HCT116 (cell line): Measurements from ENCODE around the gene FNBP1L. TPM values are rescaled to one million over a fixed set of nuclear protein-coding genes. Genes with fewer than 3 reads are reported as not detected.

Source experiments
- ATAC-seq: fragments of 200-7000 bp; cut with Tn5 transposase; 2 replicates; pipeline ENCODE4 v1.9.1; 2020; ENCODE audit warnings: mild to moderate bottlenecking, moderate library complexity
- BruUV-seq: library from RNA; stranded (reverse); fragments of 400-500 nt; replicated peaks from 2 replicates; lab custom pipeline; 2021; lab: Mats Ljungman, UMichigan
- CTCF ChIA-PET: fragments of 300-600 bp; sonication (Branson Sonifier 250); formaldehyde crosslinking; loops from one replicate; lab custom pipeline; 2021; ENCODE audit warnings: antibody characterized with exemption; lab: Charles Lee
- POLR2A ChIA-PET: fragments of 300-600, 350-600 bp; sonication (Branson Sonifier 250); formaldehyde crosslinking; loops from one replicate; lab custom pipeline; 2021; ENCODE audit warnings: antibody characterized with exemption; lab: Charles Lee
- RAD21 ChIA-PET, 2 experiments: fragments of 300-600 bp; sonication (Branson Sonifier 250); formaldehyde crosslinking; loops; one replicate each; lab custom pipeline; 2023; ENCODE audit warnings: low total read pairs in 2 of 2; ENCODE audit not compliant: uncharacterized antibody in 2 of 2, unreplicated experiment in 2 of 2, low non-redundant PET in 1 of 2; lab: Charles Lee
- DNase-seq: peaks from one replicate; pipeline ENCODE4 v3.0.0-alpha.2; 2010; ENCODE audit warnings: low read depth, low spot score
- H2AFZ ChIP-seq: fragments of 200-600 bp; shearing (Covaris generic), sonication (generic); 2 replicates; pipeline ENCODE4 v1.6.1; 2017; ENCODE audit warnings: low read depth, mixed run types, mixed read lengths, antibody characterized with exemption, low read length; ENCODE audit not compliant: poor library complexity, severe bottlenecking
- H3K27ac ChIP-seq: 2 replicates; pipeline ENCODE4 v1.5.1; 2012; ENCODE audit warnings: low read depth, low read length
- H3K27me3 ChIP-seq: fragments of 200-600 bp; sonication (generic); 2 replicates; pipeline ENCODE4 v1.6.1; 2016; ENCODE audit warnings: mixed run types, low read length, mixed read lengths; ENCODE audit not compliant: insufficient read depth
- H3K36me3 ChIP-seq, 2 experiments: fragments of 200-500 bp in 1 of 2; fragments of 200-600 bp in 1 of 2; sonication (Bioruptor generic) in 1 of 2; sonication (generic) in 1 of 2; 2 replicates each; pipeline versions ENCODE4 v1.5.1 to v1.6.1; 2014 to 2016; ENCODE audit warnings: low read length in 2 of 2, inconsistent platforms in 1 of 2, mixed read lengths in 1 of 2, mixed run types in 1 of 2; ENCODE audit not compliant: insufficient read depth in 2 of 2, control insufficient read depth in 1 of 2
- H3K4me1 ChIP-seq, 2 experiments: fragments of 200-600 bp in 1 of 2; sonication (generic) in 1 of 2; 2 replicates each; pipeline versions ENCODE4 v1.5.1 to v1.6.1; 2012 to 2017; ENCODE audit warnings: low read length in 2 of 2, inconsistent platforms in 1 of 2, mild to moderate bottlenecking in 1 of 2, mixed read lengths in 1 of 2, mixed run types in 1 of 2, moderate library complexity in 1 of 2; ENCODE audit not compliant: insufficient read depth in 2 of 2, control insufficient read depth in 1 of 2
- H3K4me2 ChIP-seq: fragments of 200-600 bp; sonication (generic); 2 replicates; pipeline ENCODE4 v1.6.1; 2017; ENCODE audit warnings: mixed run types, low read length, mixed read lengths
- H3K4me3 ChIP-seq, 2 experiments: fragments of 200-600 bp in 1 of 2; sonication (generic) in 1 of 2; replicated peaks in 1 of 2; 2 replicates each; pipeline ENCODE4 v1.5.1; 2011 to 2016; ENCODE audit warnings: low read length in 2 of 2, control low read depth in 1 of 2, low read depth in 1 of 2, mild to moderate bottlenecking in 1 of 2, mixed read lengths in 1 of 2, mixed run types in 1 of 2
- H3K79me2 ChIP-seq: fragments of 200-600 bp; sonication (generic); 2 replicates; pipeline ENCODE4 v1.6.1; 2017; ENCODE audit warnings: mild to moderate bottlenecking, mixed run types, low read length, moderate library complexity, mixed read lengths; ENCODE audit not compliant: insufficient read depth
- H3K9ac ChIP-seq: fragments of 200-600 bp; sonication (generic); 2 replicates; pipeline ENCODE4 v1.6.1; 2016; ENCODE audit warnings: low read length, mixed read lengths
- H3K9me2 ChIP-seq: fragments of 200-600 bp; sonication (generic), shearing (Covaris generic); 2 replicates; pipeline ENCODE4 v1.6.1; 2017; ENCODE audit warnings: mixed run types, mild to moderate bottlenecking, moderate library complexity; ENCODE audit not compliant: insufficient read depth
- H3K9me3 ChIP-seq, 2 experiments: fragments of 200-500 bp in 1 of 2; fragments of 200-600 bp in 1 of 2; sonication (Bioruptor generic) in 1 of 2; sonication (generic) in 1 of 2; 2 replicates each; pipeline ENCODE4 v1.6.1; 2014 to 2017; ENCODE audit warnings: low read length in 2 of 2, mixed read lengths in 2 of 2, inconsistent platforms in 1 of 2, low read depth in 1 of 2, mild to moderate bottlenecking in 1 of 2, mixed run types in 1 of 2, moderate library complexity in 1 of 2; ENCODE audit not compliant: control insufficient read depth in 1 of 2, insufficient read depth in 1 of 2
- H4K20me1 ChIP-seq: fragments of 200-600 bp; sonication (generic), shearing (Covaris generic); 2 replicates; pipeline ENCODE4 v1.6.1; 2017; ENCODE audit warnings: mixed run types, mild to moderate bottlenecking, moderate library complexity; ENCODE audit not compliant: insufficient read depth
- ATF3 ChIP-seq: IDR thresholded peaks from 2 replicates; pipeline ENCODE4 v1.6.1; 2012
- CBX3 ChIP-seq: IDR thresholded peaks from 2 replicates; pipeline ENCODE4 v1.6.1; 2012; ENCODE audit warnings: low read depth
- CEBPB ChIP-seq: IDR thresholded peaks from 2 replicates; pipeline ENCODE4 v1.6.1; 2012; ENCODE audit warnings: low read depth
- EGR1 ChIP-seq: IDR thresholded peaks from 2 replicates; pipeline ENCODE4 v1.6.1; 2012; ENCODE audit warnings: low read depth
- ELF1 ChIP-seq: IDR thresholded peaks from 2 replicates; pipeline ENCODE4 v1.6.1; 2012; ENCODE audit warnings: low read depth, borderline replicate concordance
- EZH2 ChIP-seq: fragments of 200-600 bp; sonication (generic); IDR thresholded peaks from 2 replicates; pipeline ENCODE4 v1.6.1; 2017; ENCODE audit warnings: antibody characterized with exemption, mixed run types
- EZH2phosphoT487 ChIP-seq: fragments of 200-600 bp; IDR thresholded peaks from 2 replicates; pipeline ENCODE4 v1.6.1; 2018; ENCODE audit warnings: antibody characterized with exemption, borderline replicate concordance
- JUND ChIP-seq: IDR thresholded peaks from 2 replicates; pipeline ENCODE4 v1.6.1; 2012
- POLR2A ChIP-seq: IDR thresholded peaks from 2 replicates; pipeline ENCODE4 v1.7.0; 2011; ENCODE audit warnings: borderline replicate concordance; ENCODE audit not compliant: insufficient read depth, insufficient read length; ENCODE audit errors: extremely low read depth
- POLR2AphosphoS5 ChIP-seq: IDR thresholded peaks from 2 replicates; pipeline ENCODE4 v1.6.1; 2011; ENCODE audit warnings: mild to moderate bottlenecking, low read depth, low read length, moderate library complexity
- SRF ChIP-seq: IDR thresholded peaks from 2 replicates; pipeline ENCODE4 v1.6.1; 2012; ENCODE audit warnings: low read depth
- TCF7L2 ChIP-seq: IDR thresholded peaks from 2 replicates; pipeline ENCODE4 v1.7.0; 2011; ENCODE audit warnings: borderline replicate concordance, inconsistent platforms; ENCODE audit not compliant: insufficient read depth, insufficient read length; ENCODE audit errors: extremely low read depth
- YY1 ChIP-seq: IDR thresholded peaks from 2 replicates; pipeline ENCODE4 v1.6.1; 2011; ENCODE audit warnings: low read length, low read depth, moderate library complexity, mild to moderate bottlenecking; ENCODE audit not compliant: insufficient replicate concordance; ENCODE audit errors: extremely low read depth
- ZBTB33 ChIP-seq: IDR thresholded peaks from 2 replicates; pipeline ENCODE4 v1.6.1; 2011; ENCODE audit warnings: mild to moderate bottlenecking, low read length, moderate library complexity; ENCODE audit not compliant: insufficient replicate concordance; ENCODE audit errors: extremely low read depth
- ZFX ChIP-seq: fragments of 450-650 bp; IDR thresholded peaks from 2 replicates; pipeline ENCODE4 v1.6.1; 2017
- ZNF274 ChIP-seq: fragments of 200-500 bp; sonication (Bioruptor generic); IDR thresholded peaks from 2 replicates; pipeline ENCODE4 v1.6.1; 2014; ENCODE audit warnings: mild to moderate bottlenecking, low read depth, low read length, inconsistent platforms
- intact Hi-C: fragments of 100-400 bp; cut with micrococcal nuclease; formaldehyde crosslinking; loops from 2 replicates; pipeline ENCODE4 v1.10.0; 2022
- total RNA-seq: library from RNA; stranded (reverse); gene quantifications from one replicate; pipeline ENCODE4 v1.2.1, GENCODE V29; 2021; ENCODE audit not compliant: unreplicated experiment
- TF ChIP-seq, protein P1 (sequence below): IDR thresholded peaks from 2 replicates; pipeline ENCODE4 v1.6.1; 2012

The FNBP1L gene
- total RNA-seq, 1 experiment from 2014 or later = 26.1 TPM

GRCh38 chr1:93488207-93488606 is 40.3 kb downstream of the FNBP1L start:
- ATAC-seq (no peak), DNase-seq (no peak)
- RAD21 ChIA-PET = no interaction called here
- no peaks in the 10 kb centered on the region for H3K4me1 ChIP-seq
- POLR2A ChIA-PET = no interaction called here
- no peaks in the 10 kb centered on the region for H3K9me2 ChIP-seq
- H4K20me1 ChIP-seq = peaks cover 5% of the 10 kb centered on the region; the same call in 1 of the 2 replicates
- no peaks in the 10 kb centered on the region for H3K36me3 ChIP-seq
- no peak overlapping the region for H3K4me3 ChIP-seq
- intact Hi-C loops = no loop called here
- peaks cover 17% of the 10 kb centered on the region for H3K79me2 ChIP-seq
- H3K9ac ChIP-seq = no peak overlapping the region
- no peak overlapping the region for H3K4me2 ChIP-seq
- CTCF ChIA-PET = no interaction called here
- no peak overlapping the region for H2AFZ ChIP-seq
- no peaks in the 10 kb centered on the region for H3K9me3 ChIP-seq
- no peak for TF ChIP-seq ZFX
- TF ChIP-seq TCF7L2 = no peak
- no peak for TF ChIP-seq EGR1
- TF ChIP-seq CEBPB = no peak
- no peak for TF ChIP-seq EZH2
- TF ChIP-seq CBX3 = no peak
- no TSS peak for BruUV-seq
- H3K27ac ChIP-seq = no peak overlapping the region
- H3K27me3 ChIP-seq = no peaks in the 10 kb centered on the region

DNA sequence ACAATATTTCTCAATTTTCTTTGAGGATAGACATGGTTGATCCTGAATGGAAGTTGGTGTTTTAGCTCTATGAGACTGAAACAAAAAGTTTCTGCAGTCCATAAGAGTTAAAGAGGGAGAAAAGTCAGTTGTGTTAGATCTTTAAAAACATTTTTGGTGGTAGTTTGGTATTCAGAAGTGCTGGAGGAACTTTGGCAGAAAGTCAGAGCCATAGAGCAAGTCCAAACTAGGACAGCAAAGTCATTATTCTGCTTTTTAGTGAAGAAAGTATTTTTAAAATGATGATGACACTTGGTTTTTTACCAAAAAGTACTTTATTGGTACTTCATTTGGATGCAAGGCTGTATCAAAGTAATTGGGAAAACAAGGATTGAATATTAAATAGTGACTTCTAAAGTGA is 41.8 kb downstream of the FNBP1L start:
- no peak overlapping the region for H2AFZ ChIP-seq
- no peaks in the 10 kb centered on the region for H3K9me2 ChIP-seq
- H4K20me1 ChIP-seq = peaks cover 5% of the 10 kb centered on the region; the same call in 1 of the 2 replicates
- H3K9me3 ChIP-seq = no peaks in the 10 kb centered on the region
- ChIA-PET RAD21 (no interaction called here), CTCF (no interaction called here), POLR2A (interaction anchor here (0.7 kb wide), 1 partner anchor 44 kb away, joined by 4 read pairs; no protein-coding TSS in a partner anchor)
- DNase-seq (no peak), ATAC-seq (no peak)
- no peak overlapping the region for H3K27ac ChIP-seq
- no peaks in the 10 kb centered on the region for H3K4me1 ChIP-seq
- intact Hi-C loops = no loop called here
- no peaks in the 10 kb centered on the region for H3K27me3 ChIP-seq
- no peak overlapping the region for H3K4me3 ChIP-seq
- no peak overlapping the region for H3K9ac ChIP-seq
- peaks cover 25% of the 10 kb centered on the region for H3K79me2 ChIP-seq
- no TSS peak for BruUV-seq
- no peak overlapping the region for H3K4me2 ChIP-seq
- no peaks in the 10 kb centered on the region for H3K36me3 ChIP-seq
- TF ChIP-seq ATF3 (no peak), ZFX (no peak), CEBPB (no peak), JUND (no peak), EZH2phosphoT487 (no peak), TCF7L2 (no peak), YY1 (no peak), CBX3 (no peak), SRF (no peak), ZNF274 (no peak), ELF1 (no peak), POLR2A (no peak), POLR2AphosphoS5 (no peak), ZBTB33 (no peak)
- TF ChIP-seq, protein P1, sequence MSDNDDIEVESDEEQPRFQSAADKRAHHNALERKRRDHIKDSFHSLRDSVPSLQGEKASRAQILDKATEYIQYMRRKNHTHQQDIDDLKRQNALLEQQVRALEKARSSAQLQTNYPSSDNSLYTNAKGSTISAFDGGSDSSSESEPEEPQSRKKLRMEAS = no peak
